OCI-LY3 (cell line): ENCODE data around the gene HYAL2.

Experiments used
- H2AFZ ChIP-seq: fragments of 200-600, 300-600 bp; shearing (Covaris generic); 2 replicates; pipeline ENCODE4 v1.6.0; 2014; ENCODE audit warnings: antibody characterized with exemption, low read depth, low read length
- H3K27ac ChIP-seq: fragments of 200-600, 300-600 bp; sonication (generic); 2 replicates; pipeline ENCODE4 v1.5.1; 2014; ENCODE audit warnings: mild to moderate bottlenecking, low read length, moderate library complexity, mixed read lengths
- H3K27me3 ChIP-seq: fragments of 200-600, 300-600 bp; sonication (generic); 2 replicates; pipeline ENCODE4 v1.6.1; 2014; ENCODE audit warnings: low read depth, low read length, mixed read lengths
- H3K36me3 ChIP-seq: fragments of 200-600, 300-600 bp; sonication (generic); replicated peaks from 2 replicates; pipeline ENCODE3; 2014; ENCODE audit warnings: low read depth, low read length, mixed read lengths
- H3K4me1 ChIP-seq: fragments of 300-600, 200-600 bp; sonication (generic); 2 replicates; pipeline ENCODE4 v1.6.1; 2014; ENCODE audit warnings: low read length, mixed read lengths
- H3K4me2 ChIP-seq: fragments of 200-600, 300-600 bp; sonication (generic); 2 replicates; pipeline ENCODE4 v1.6.1; 2014; ENCODE audit warnings: low read length, mixed read lengths
- H3K4me3 ChIP-seq: fragments of 300-600, 200-600 bp; sonication (generic); 2 replicates; pipeline ENCODE4 v1.5.1; 2014; ENCODE audit warnings: antibody characterized with exemption, mild to moderate bottlenecking, low read length, moderate library complexity
- H3K79me2 ChIP-seq: fragments of 300-600, 200-600 bp; shearing (Covaris generic); 2 replicates; pipeline ENCODE4 v1.6.1; 2014; ENCODE audit warnings: mild to moderate bottlenecking, low read length, mixed read lengths
- H3K9ac ChIP-seq: fragments of 300-600, 200-600 bp; shearing (Covaris generic); 2 replicates; pipeline ENCODE4 v1.6.0; 2014; ENCODE audit warnings: mild to moderate bottlenecking, low read length, moderate library complexity
- H3K9me3 ChIP-seq: fragments of 200-600, 300-600 bp; shearing (Covaris generic); 2 replicates; pipeline ENCODE4 v1.6.1; 2014; ENCODE audit warnings: low read length, mixed read lengths; ENCODE audit not compliant: insufficient read depth
- H4K20me1 ChIP-seq: fragments of 200-600, 300-600 bp; sonication (generic); 2 replicates; pipeline ENCODE4 v1.6.1; 2016; ENCODE audit warnings: low read length, mixed read lengths; ENCODE audit not compliant: insufficient read depth
- EZH2phosphoT487 ChIP-seq: fragments of 200-600 bp; shearing (Covaris generic); IDR thresholded peaks from 2 replicates; pipeline ENCODE4 v1.6.1; 2018; ENCODE audit warnings: antibody characterized with exemption, mixed run types, low read depth
- TF ChIP-seq, protein P1 (sequence below): fragments of 200-600, 300-600 bp; sonication (generic); IDR thresholded peaks from 2 replicates; pipeline ENCODE4 v1.5.1; 2014; ENCODE audit warnings: antibody characterized with exemption, low read length, low read depth

The HYAL2 gene

DNA sequence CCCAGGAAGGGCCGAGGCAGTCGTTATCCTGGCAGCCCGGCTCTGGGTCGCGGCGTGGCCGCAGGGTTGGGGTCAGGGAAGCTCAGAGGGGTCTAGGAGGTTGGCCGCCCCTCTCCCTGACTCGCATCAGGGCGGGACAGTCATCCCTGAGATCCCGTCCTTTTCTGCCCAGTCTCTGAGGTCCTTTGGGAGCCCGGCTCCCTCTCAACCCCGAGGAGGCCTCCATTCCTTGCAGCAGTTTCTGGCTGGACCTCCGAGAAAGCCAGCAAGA is 495 bp downstream of the HYAL2 start:
- no peak for TF ChIP-seq EZH2phosphoT487
- TF ChIP-seq, protein P1, sequence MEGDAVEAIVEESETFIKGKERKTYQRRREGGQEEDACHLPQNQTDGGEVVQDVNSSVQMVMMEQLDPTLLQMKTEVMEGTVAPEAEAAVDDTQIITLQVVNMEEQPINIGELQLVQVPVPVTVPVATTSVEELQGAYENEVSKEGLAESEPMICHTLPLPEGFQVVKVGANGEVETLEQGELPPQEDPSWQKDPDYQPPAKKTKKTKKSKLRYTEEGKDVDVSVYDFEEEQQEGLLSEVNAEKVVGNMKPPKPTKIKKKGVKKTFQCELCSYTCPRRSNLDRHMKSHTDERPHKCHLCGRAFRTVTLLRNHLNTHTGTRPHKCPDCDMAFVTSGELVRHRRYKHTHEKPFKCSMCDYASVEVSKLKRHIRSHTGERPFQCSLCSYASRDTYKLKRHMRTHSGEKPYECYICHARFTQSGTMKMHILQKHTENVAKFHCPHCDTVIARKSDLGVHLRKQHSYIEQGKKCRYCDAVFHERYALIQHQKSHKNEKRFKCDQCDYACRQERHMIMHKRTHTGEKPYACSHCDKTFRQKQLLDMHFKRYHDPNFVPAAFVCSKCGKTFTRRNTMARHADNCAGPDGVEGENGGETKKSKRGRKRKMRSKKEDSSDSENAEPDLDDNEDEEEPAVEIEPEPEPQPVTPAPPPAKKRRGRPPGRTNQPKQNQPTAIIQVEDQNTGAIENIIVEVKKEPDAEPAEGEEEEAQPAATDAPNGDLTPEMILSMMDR = no peak
- Histone ChIP-seq H3K36me3 (peaks cover 22% of the 10 kb centered on the region), H3K27ac (0 out of 2 replicates have a peak overlapping the region, but pooled peaks have one; percentile 74), H3K79me2 (peaks cover 27% of the 10 kb centered on the region), H2AFZ (no peak overlapping the region), H3K9ac (peak overlapping the region; percentile 86), H3K9me3 (no peaks in the 10 kb centered on the region), H3K27me3 (no peaks in the 10 kb centered on the region), H4K20me1 (no peaks in the 10 kb centered on the region), H3K4me1 (peaks cover 32% of the 10 kb centered on the region), H3K4me2 (peak overlapping the region; percentile 87), H3K4me3 (peak overlapping the region; percentile 84)

DNA sequence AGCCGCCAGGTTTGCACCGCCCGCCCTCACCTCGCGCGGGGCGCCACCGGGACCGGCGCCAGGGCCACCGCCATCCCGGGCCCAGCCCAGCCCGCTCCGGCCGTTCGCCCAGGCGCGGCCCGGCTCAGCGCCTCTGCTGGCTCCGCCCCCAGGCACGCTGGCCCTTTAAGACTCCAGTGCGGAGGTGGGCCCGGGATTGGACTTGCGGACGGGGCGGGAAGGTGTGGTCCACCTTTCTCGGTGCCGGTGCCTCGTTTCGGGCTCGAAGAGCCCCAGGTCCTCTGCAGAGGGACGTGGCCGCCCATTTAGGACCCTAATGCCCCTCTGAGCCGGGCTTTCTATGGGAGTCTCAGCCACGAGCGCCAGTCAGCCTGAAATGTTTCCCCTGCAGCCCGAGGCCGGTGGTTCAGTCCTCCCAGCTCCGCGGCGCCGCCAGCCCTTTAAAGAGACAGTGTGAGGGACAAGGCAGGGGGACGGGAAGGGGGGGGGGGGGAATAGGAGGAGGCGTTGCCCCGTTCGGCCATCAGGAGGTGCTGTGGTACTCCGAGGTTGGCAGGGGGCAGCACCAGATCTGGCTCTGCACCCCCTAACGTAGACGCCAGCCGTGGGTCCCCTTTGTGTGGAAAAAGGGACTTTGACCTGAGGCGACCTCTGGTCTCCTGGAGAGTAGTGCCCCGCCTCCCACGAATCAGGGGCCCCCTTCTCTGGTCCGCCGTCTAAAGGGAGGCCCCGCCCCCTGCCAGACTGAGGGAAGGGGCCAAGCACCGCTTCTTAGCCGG is 1.0 kb downstream of the HYAL2 start:
- no peak for TF ChIP-seq EZH2phosphoT487
- TF ChIP-seq, protein P1 = peak; percentile 61
- H3K27me3 ChIP-seq = no peaks in the 10 kb centered on the region
- peak overlapping the region; percentile 87 for H3K4me2 ChIP-seq
- H2AFZ ChIP-seq = peak overlapping the region; percentile 93
- H3K4me1 ChIP-seq = peaks cover 31% of the 10 kb centered on the region
- peaks cover 24% of the 10 kb centered on the region for H3K36me3 ChIP-seq
- H3K79me2 ChIP-seq = peaks cover 23% of the 10 kb centered on the region
- no peaks in the 10 kb centered on the region for H3K9me3 ChIP-seq
- H3K4me3 ChIP-seq = peak overlapping the region; percentile 84
- H3K27ac ChIP-seq = peak overlapping the region; percentile 74
- H3K9ac ChIP-seq = peak overlapping the region; percentile 86
- no peaks in the 10 kb centered on the region for H4K20me1 ChIP-seq

DNA sequence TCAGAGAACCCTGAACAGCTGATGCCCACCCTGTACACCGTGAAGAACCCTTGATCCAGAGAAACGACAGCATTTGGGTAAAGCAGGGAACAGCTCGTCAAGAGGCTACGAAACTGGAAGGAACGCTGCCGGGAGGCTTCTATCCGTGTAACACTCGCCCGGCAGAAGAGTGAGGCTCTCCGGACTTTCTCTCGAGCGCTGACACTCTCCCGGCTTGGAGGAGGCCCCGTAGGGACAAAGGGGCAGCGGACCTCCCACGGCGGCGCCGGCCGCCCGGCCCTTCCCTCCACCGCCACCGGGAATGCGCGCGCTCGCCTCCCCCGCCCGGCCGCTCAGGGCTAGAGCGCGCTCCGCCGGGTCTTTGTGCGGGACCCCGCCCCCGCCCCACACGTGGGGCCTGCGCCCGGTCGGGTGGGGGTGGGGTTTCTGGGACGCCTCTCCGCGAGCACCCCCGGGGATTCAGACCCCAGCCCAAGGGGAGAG is 1.7 kb downstream of the HYAL2 start:
- H3K9ac ChIP-seq = peak overlapping the region; percentile 86
- H3K4me3 ChIP-seq = peak overlapping the region; percentile 84
- H3K36me3 ChIP-seq = peaks cover 28% of the 10 kb centered on the region
- H3K27ac ChIP-seq = peak overlapping the region; percentile 74
- H2AFZ ChIP-seq = peak overlapping the region; percentile 93
- H3K4me1 ChIP-seq = peaks cover 31% of the 10 kb centered on the region
- TF ChIP-seq, protein P1 = no peak
- no peak for TF ChIP-seq EZH2phosphoT487
- H3K27me3 ChIP-seq = no peaks in the 10 kb centered on the region
- H3K9me3 ChIP-seq = no peaks in the 10 kb centered on the region
- H3K79me2 ChIP-seq = peaks cover 19% of the 10 kb centered on the region
- H4K20me1 ChIP-seq = no peaks in the 10 kb centered on the region
- H3K4me2 ChIP-seq = peak overlapping the region; percentile 87

DNA sequence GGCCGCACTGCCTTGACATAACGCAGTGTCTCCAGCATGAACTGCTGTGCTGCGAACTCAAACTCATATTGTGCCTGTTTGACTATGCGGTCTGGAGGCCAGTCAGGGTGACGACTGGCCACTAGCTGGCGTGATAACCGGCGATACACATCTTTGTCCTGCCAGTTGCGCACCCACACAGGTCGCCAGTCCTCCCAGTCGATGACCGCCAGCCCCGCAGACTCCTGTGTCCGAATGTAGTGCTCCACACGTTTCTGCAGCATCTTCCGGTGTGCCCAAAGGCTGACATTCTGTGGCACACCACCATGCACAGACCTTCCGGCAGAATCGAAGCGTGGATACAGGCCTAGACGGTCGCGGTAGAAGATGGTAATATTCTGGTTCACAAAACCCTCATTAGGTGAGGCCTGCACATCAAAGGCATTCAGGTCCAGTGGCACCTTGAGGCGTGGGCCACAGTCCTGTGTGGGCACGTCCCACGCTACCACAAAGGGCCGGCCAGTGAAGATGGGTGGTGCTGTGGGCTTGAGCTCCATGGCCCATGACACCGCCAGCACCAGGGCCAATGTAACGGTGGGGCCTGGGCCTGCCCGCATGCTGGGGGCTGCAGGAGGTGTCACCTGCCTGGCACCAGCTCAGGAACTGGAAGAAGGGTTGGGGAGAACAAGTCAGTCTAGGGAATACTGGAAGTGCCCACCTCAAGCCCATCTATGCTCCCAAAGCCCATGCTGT is 2.5 kb downstream of the HYAL2 start:
- peaks cover 26% of the 10 kb centered on the region for H3K36me3 ChIP-seq
- no peak overlapping the region for H2AFZ ChIP-seq
- H3K9ac ChIP-seq = peak overlapping the region; percentile 86
- peaks cover 19% of the 10 kb centered on the region for H3K79me2 ChIP-seq
- H4K20me1 ChIP-seq = no peaks in the 10 kb centered on the region
- peaks cover 31% of the 10 kb centered on the region for H3K4me1 ChIP-seq
- no peaks in the 10 kb centered on the region for H3K9me3 ChIP-seq
- peak overlapping the region; percentile 87 for H3K4me2 ChIP-seq
- H3K27me3 ChIP-seq = no peaks in the 10 kb centered on the region
- peak overlapping the region; percentile 84 for H3K4me3 ChIP-seq
- TF ChIP-seq, protein P1 = no peak
- TF ChIP-seq EZH2phosphoT487 = no peak
- no peak overlapping the region for H3K27ac ChIP-seq
